ENCODE data around the gene HPN.
A peak's percentile ranks its signal among the peaks of the same experiment; 100 is the strongest.
"Not testable (repeated sequence)": the region's sequence is repeated elsewhere in the genome, so short reads cannot be mapped to it uniquely, and the experiment has no call there.

Gene HPN

GRCh38 chr19:35029275-35029736, 12.2 kb upstream of the HPN start:
- peaks cover 32% of the 10 kb centered on the region for H3K27me3 ChIP-seq (ENCODE audit: control insufficient read depth, insufficient read depth, low read length)
- not testable (repeated sequence) for H3K9ac ChIP-seq (ENCODE audit: low read depth, low read length); H3K4me1 ChIP-seq (ENCODE audit: control insufficient read depth, insufficient read depth, low read length); H3K4me3 ChIP-seq (ENCODE audit: low read depth, low read length); H3K27ac ChIP-seq (ENCODE audit: low read depth, low read length); H3K9me3 ChIP-seq (ENCODE audit: control insufficient read depth, insufficient read depth, low read length)
- H3K36me3 ChIP-seq (ENCODE audit: control insufficient read depth, insufficient read depth, low read length), result peaks cover 41% of the 10 kb centered on the region

GRCh38 chr19:35029737-35030256, 11.7 kb upstream of the HPN start:
- no peak overlapping the region for H3K27ac ChIP-seq (ENCODE audit: low read depth, low read length)
- H3K9me3 ChIP-seq (ENCODE audit: control insufficient read depth, insufficient read depth, low read length), result no peaks in the 10 kb centered on the region
- peak overlapping the region; percentile 60 for H3K4me3 ChIP-seq (ENCODE audit: low read depth, low read length)
- peaks cover 40% of the 10 kb centered on the region for H3K36me3 ChIP-seq (ENCODE audit: control insufficient read depth, insufficient read depth, low read length)
- H3K9ac ChIP-seq (ENCODE audit: low read depth, low read length), result no peak overlapping the region; the same call in 1 of the 2 replicates
- H3K27me3 ChIP-seq (ENCODE audit: control insufficient read depth, insufficient read depth, low read length), result peaks cover 32% of the 10 kb centered on the region
- H3K4me1 ChIP-seq (ENCODE audit: control insufficient read depth, insufficient read depth, low read length), result peaks cover 2% of the 10 kb centered on the region

- H3K9ac ChIP-seq (ENCODE audit: low read depth, low read length), result no peak within 1 kb of the TSS; the same call in 1 of the 2 replicates
- H3K27ac ChIP-seq (ENCODE audit: low read depth, low read length), result no peak within 1 kb of the TSS
- peaks cover 33% of the 10 kb centered on the region for H3K36me3 ChIP-seq (ENCODE audit: control insufficient read depth, insufficient read depth, low read length)
- H3K9me3 ChIP-seq (ENCODE audit: control insufficient read depth, insufficient read depth, low read length), result no peaks in the 10 kb centered on the region
- peaks cover 2% of the 10 kb centered on the region for H3K4me1 ChIP-seq (ENCODE audit: control insufficient read depth, insufficient read depth, low read length)
- H3K27me3 ChIP-seq (ENCODE audit: control insufficient read depth, insufficient read depth, low read length), result peaks cover 32% of the 10 kb centered on the region
- peak within 1 kb of the TSS; percentile 60 for H3K4me3 ChIP-seq (ENCODE audit: low read depth, low read length)
These were observed 11.1 kb upstream of the HPN start, which contains the start of gene SCN1B for GRCh38 chr19:35030257-35031071. Gene SCN1B (plus strand): TSS chr19:35030470. CDS start chr19:35030821, 351 bp downstream.

- H3K4me1 ChIP-seq (ENCODE audit: control insufficient read depth, insufficient read depth, low read length), result peaks cover 2% of the 10 kb centered on the region
- H3K27ac ChIP-seq (ENCODE audit: low read depth, low read length), result no peak overlapping the region
- peaks cover 25% of the 10 kb centered on the region for H3K36me3 ChIP-seq (ENCODE audit: control insufficient read depth, insufficient read depth, low read length)
- H3K4me3 ChIP-seq (ENCODE audit: low read depth, low read length), result peak overlapping the region; percentile 60
- no peak overlapping the region for H3K9ac ChIP-seq (ENCODE audit: low read depth, low read length)
- no peaks in the 10 kb centered on the region for H3K9me3 ChIP-seq (ENCODE audit: control insufficient read depth, insufficient read depth, low read length)
- H3K27me3 ChIP-seq (ENCODE audit: control insufficient read depth, insufficient read depth, low read length), result peaks cover 32% of the 10 kb centered on the region
These were observed 10.2 kb upstream of the HPN start for GRCh38 chr19:35031072-35031881.

GRCh38 chr19:35032356-35032865, 9.1 kb upstream of the HPN start:
- Histone ChIP-seq H3K4me3 (ENCODE audit: low read depth, low read length) (no peak overlapping the region), H3K9ac (ENCODE audit: low read depth, low read length) (no peak overlapping the region), H3K36me3 (ENCODE audit: control insufficient read depth, insufficient read depth, low read length) (peaks cover 14% of the 10 kb centered on the region), H3K27ac (ENCODE audit: low read depth, low read length) (no peak overlapping the region), H3K27me3 (ENCODE audit: control insufficient read depth, insufficient read depth, low read length) (peaks cover 32% of the 10 kb centered on the region), H3K4me1 (ENCODE audit: control insufficient read depth, insufficient read depth, low read length) (peaks cover 2% of the 10 kb centered on the region), H3K9me3 (ENCODE audit: control insufficient read depth, insufficient read depth, low read length) (no peaks in the 10 kb centered on the region)

- peaks cover 32% of the 10 kb centered on the region for H3K27me3 ChIP-seq (ENCODE audit: control insufficient read depth, insufficient read depth, low read length)
- H3K4me1 ChIP-seq (ENCODE audit: control insufficient read depth, insufficient read depth, low read length), result peaks cover 2% of the 10 kb centered on the region
- no peak overlapping the region for H3K27ac ChIP-seq (ENCODE audit: low read depth, low read length)
- peaks cover 5% of the 10 kb centered on the region; the same call in 1 of the 2 replicates for H3K36me3 ChIP-seq (ENCODE audit: control insufficient read depth, insufficient read depth, low read length)
- no peaks in the 10 kb centered on the region for H3K9me3 ChIP-seq (ENCODE audit: control insufficient read depth, insufficient read depth, low read length)
- no peak overlapping the region for H3K9ac ChIP-seq (ENCODE audit: low read depth, low read length)
- H3K4me3 ChIP-seq (ENCODE audit: low read depth, low read length), result no peak overlapping the region
These were observed 8.2 kb upstream of the HPN start for GRCh38 chr19:35033067-35034004.

GRCh38 chr19:35034005-35034502, 7.5 kb upstream of the HPN start:
- Histone ChIP-seq H3K4me3 (ENCODE audit: low read depth, low read length) (no peak overlapping the region), H3K36me3 (ENCODE audit: control insufficient read depth, insufficient read depth, low read length) (0 out of 2 replicates have a peak, but pooled peaks cover 4% of the 10 kb centered on the region)

GRCh38 chr19:35034588-35035382, 6.7 kb upstream of the HPN start:
- no peak overlapping the region for H3K4me3 ChIP-seq (ENCODE audit: low read depth, low read length)
- no peak overlapping the region for H3K27ac ChIP-seq (ENCODE audit: low read depth, low read length)
- no peaks in the 10 kb centered on the region for H3K9me3 ChIP-seq (ENCODE audit: control insufficient read depth, insufficient read depth, low read length)
- H3K36me3 ChIP-seq (ENCODE audit: control insufficient read depth, insufficient read depth, low read length), result 0 out of 2 replicates have a peak, but pooled peaks cover 4% of the 10 kb centered on the region
- peaks cover 8% of the 10 kb centered on the region for H3K4me1 ChIP-seq (ENCODE audit: control insufficient read depth, insufficient read depth, low read length)
- no peak overlapping the region for H3K9ac ChIP-seq (ENCODE audit: low read depth, low read length)
- peaks cover 29% of the 10 kb centered on the region for H3K27me3 ChIP-seq (ENCODE audit: control insufficient read depth, insufficient read depth, low read length)

More at GRCh38 chr19:35034005-35034502, 7.5 kb upstream of the HPN start:
- Histone ChIP-seq H3K4me1 (ENCODE audit: control insufficient read depth, insufficient read depth, low read length) (peaks cover 3% of the 10 kb centered on the region), H3K9me3 (ENCODE audit: control insufficient read depth, insufficient read depth, low read length) (no peaks in the 10 kb centered on the region), H3K9ac (ENCODE audit: low read depth, low read length) (no peak overlapping the region), H3K27me3 (ENCODE audit: control insufficient read depth, insufficient read depth, low read length) (peaks cover 32% of the 10 kb centered on the region), H3K27ac (ENCODE audit: low read depth, low read length) (no peak overlapping the region)

- H3K4me3 ChIP-seq (ENCODE audit: low read depth, low read length), result no peak overlapping the region
- no peak overlapping the region for H3K9ac ChIP-seq (ENCODE audit: low read depth, low read length)
- H3K27ac ChIP-seq (ENCODE audit: low read depth, low read length), result no peak overlapping the region
- 0 out of 2 replicates have a peak, but pooled peaks cover 4% of the 10 kb centered on the region for H3K36me3 ChIP-seq (ENCODE audit: control insufficient read depth, insufficient read depth, low read length)
- peaks cover 22% of the 10 kb centered on the region for H3K4me1 ChIP-seq (ENCODE audit: control insufficient read depth, insufficient read depth, low read length)
- no peaks in the 10 kb centered on the region for H3K9me3 ChIP-seq (ENCODE audit: control insufficient read depth, insufficient read depth, low read length)
- peaks cover 4% of the 10 kb centered on the region for H3K27me3 ChIP-seq (ENCODE audit: control insufficient read depth, insufficient read depth, low read length)
These were observed 3.6 kb upstream of the HPN start for GRCh38 chr19:35037716-35038622.
